ENCODE data around the gene CAT. TPM values are rescaled to one million over a fixed set of nuclear protein-coding genes. Genes with fewer than 3 reads are reported as not detected.
"Not testable (repeated sequence)": the region's sequence is repeated elsewhere in the genome, so short reads cannot be mapped to it uniquely, and the experiment has no call there.

CAT gene
- polyA plus RNA-seq, 3 donors, result 122 to 432 (median 429) TPM

DNA sequence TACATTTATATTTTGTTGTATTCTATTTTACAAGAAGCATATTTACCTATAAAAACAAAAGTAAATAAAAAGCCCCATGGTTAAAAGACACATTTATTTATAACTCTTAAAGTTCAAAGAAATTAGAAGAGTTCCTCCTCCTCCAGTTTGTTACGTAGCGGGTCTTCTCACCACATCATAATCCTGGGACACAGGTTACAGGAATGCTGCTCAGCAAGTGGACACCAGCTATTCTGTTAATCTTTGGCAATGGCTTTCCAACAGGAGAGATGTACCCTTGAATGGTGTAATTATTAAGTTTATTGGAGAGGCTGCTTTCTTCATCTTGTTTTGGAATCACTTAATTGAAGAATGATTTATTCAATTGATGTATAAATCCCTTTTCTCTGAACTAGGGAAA is 19.6 kb upstream of the CAT start:
- TF ChIP-seq, protein P1, sequence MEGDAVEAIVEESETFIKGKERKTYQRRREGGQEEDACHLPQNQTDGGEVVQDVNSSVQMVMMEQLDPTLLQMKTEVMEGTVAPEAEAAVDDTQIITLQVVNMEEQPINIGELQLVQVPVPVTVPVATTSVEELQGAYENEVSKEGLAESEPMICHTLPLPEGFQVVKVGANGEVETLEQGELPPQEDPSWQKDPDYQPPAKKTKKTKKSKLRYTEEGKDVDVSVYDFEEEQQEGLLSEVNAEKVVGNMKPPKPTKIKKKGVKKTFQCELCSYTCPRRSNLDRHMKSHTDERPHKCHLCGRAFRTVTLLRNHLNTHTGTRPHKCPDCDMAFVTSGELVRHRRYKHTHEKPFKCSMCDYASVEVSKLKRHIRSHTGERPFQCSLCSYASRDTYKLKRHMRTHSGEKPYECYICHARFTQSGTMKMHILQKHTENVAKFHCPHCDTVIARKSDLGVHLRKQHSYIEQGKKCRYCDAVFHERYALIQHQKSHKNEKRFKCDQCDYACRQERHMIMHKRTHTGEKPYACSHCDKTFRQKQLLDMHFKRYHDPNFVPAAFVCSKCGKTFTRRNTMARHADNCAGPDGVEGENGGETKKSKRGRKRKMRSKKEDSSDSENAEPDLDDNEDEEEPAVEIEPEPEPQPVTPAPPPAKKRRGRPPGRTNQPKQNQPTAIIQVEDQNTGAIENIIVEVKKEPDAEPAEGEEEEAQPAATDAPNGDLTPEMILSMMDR (IDR thresholded peaks at IDR 0.05), result no peak
- no peaks in the 10 kb centered on the region for H4K20me1 ChIP-seq (ENCODE audit: insufficient read depth, low read length)
- H3K36me3 ChIP-seq (replicated peaks in 1 of 2; ENCODE audit: control insufficient read depth in 1 of 2, insufficient read depth in 2 of 2, low read length in 2 of 2), result no peaks in the 10 kb centered on the region
- intact Hi-C loops (cut with micrococcal nuclease), result no loop called here
- no peak overlapping the region for H3K4me3 ChIP-seq (replicated peaks in 1 of 3; ENCODE audit: low read depth in 2 of 3, low read length in 3 of 3)
- peaks cover 0 to 3% (median 0%) of the 10 kb centered on the region in 7 donors for H3K9me3 Mint-ChIP-seq
- no peak overlapping the region for H3K4me3 Mint-ChIP-seq
- H2AFZ ChIP-seq (ENCODE audit: insufficient read depth, low read depth, low read length, poor library complexity, severe bottlenecking), result no peak overlapping the region
- H3K27ac ChIP-seq (ENCODE audit: low read depth in 1 of 2, low read length in 2 of 2), result no peak overlapping the region
- peak overlapping the region in 2 of 7 donors; percentile 2 to 12 for H3K27ac Mint-ChIP-seq
- H3K27me3 ChIP-seq (ENCODE audit: control insufficient read depth in 2 of 2, insufficient read depth in 2 of 2, low read length in 2 of 2), result no peaks in the 10 kb centered on the region
- peaks cover 75 to 85% of the 10 kb centered on the region in 2 donors for H3K4me1 ChIP-seq (ENCODE audit: control insufficient read depth in 1 of 2, insufficient read depth in 2 of 2, low read length in 2 of 2)
- WGBS (ENCODE audit: insufficient coverage), result no CpG with 5 or more reads among the region's 2 CpGs
- no peaks in the 10 kb centered on the region for H3K27me3 Mint-ChIP-seq (ENCODE audit: low read depth in 3 of 3)
- H3K36me3 Mint-ChIP-seq, result no peaks in the 10 kb centered on the region
- no peaks in the 10 kb centered on the region for H3K79me2 ChIP-seq (ENCODE audit: insufficient read depth, low read length)
- H3K9me3 ChIP-seq (replicated peaks in 1 of 2; ENCODE audit: control insufficient read depth in 1 of 2, insufficient read depth in 1 of 2, low read length in 2 of 2), result no peaks in the 10 kb centered on the region
- H3K4me1 Mint-ChIP-seq, result peaks cover 73% of the 10 kb centered on the region
- no peak overlapping the region for H3K4me2 ChIP-seq (replicated peaks; ENCODE audit: extremely low read depth, low read length, poor library complexity, severe bottlenecking)
- no peak overlapping the region for H3K9ac ChIP-seq (ENCODE audit: insufficient read depth, low read length, poor library complexity, severe bottlenecking)
- DNase-seq, result no peak

DNA sequence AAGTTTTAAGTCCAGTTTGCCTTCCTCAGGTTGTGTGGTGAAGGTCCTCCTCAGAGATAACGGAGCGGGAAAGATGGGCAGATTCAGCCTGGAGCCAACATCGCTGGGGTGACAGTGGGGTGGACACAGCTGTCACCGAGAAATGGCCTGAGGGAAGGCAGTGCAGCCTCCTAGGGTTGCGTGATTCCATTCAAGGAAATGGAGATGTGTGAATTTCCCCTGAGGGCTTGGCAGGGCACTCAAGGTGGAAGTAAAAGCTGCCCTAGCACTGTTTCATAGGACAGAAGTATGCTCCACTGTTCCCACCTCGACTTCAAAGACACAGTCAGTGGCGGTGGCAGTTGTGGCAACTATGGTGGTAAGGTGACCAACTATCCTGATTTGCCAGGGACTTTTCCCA is 15.4 kb upstream of the CAT start:
- Histone ChIP-seq H3K27ac (ENCODE audit: low read depth in 1 of 2, low read length in 2 of 2) (peak overlapping the region in 1 of 2 donors; percentile 58), H3K9ac (ENCODE audit: insufficient read depth, low read length, poor library complexity, severe bottlenecking) (no peak overlapping the region), H3K36me3 (replicated peaks in 1 of 2; ENCODE audit: control insufficient read depth in 1 of 2, insufficient read depth in 2 of 2, low read length in 2 of 2) (no peaks in the 10 kb centered on the region), H3K79me2 (ENCODE audit: insufficient read depth, low read length) (no peaks in the 10 kb centered on the region), H3K27me3 (ENCODE audit: control insufficient read depth in 2 of 2, insufficient read depth in 2 of 2, low read length in 2 of 2) (no peaks in the 10 kb centered on the region), H3K4me2 (replicated peaks; ENCODE audit: extremely low read depth, low read length, poor library complexity, severe bottlenecking) (no peak overlapping the region), H4K20me1 (ENCODE audit: insufficient read depth, low read length) (no peaks in the 10 kb centered on the region), H3K9me3 (replicated peaks in 1 of 2; ENCODE audit: control insufficient read depth in 1 of 2, insufficient read depth in 1 of 2, low read length in 2 of 2) (no peaks in the 10 kb centered on the region), H3K4me3 (replicated peaks in 1 of 3; ENCODE audit: low read depth in 2 of 3, low read length in 3 of 3) (no peak overlapping the region), H3K4me1 (ENCODE audit: control insufficient read depth in 1 of 2, insufficient read depth in 2 of 2, low read length in 2 of 2) (peaks cover 83 to 93% of the 10 kb centered on the region in 2 donors), H2AFZ (ENCODE audit: insufficient read depth, low read depth, low read length, poor library complexity, severe bottlenecking) (no peak overlapping the region)
- 75% methylated on average over 4 of the region's 7 CpGs for WGBS (ENCODE audit: insufficient coverage)
- intact Hi-C loops (cut with micrococcal nuclease), result no loop called here
- Mint-ChIP-seq H3K9me3 (peaks cover 0 to 3% (median 0%) of the 10 kb centered on the region in 7 donors), H3K4me3 (no peak overlapping the region), H3K27me3 (ENCODE audit: low read depth in 3 of 3) (no peaks in the 10 kb centered on the region), H3K27ac (peak overlapping the region in 5 of 7 donors; percentile 30 to 75 (median 35)), H3K4me1 (peaks cover 81% of the 10 kb centered on the region), H3K36me3 (no peaks in the 10 kb centered on the region)
- peak in 2 of 3 donors; percentile 34 to 74 for DNase-seq
- TF ChIP-seq, protein P1 (IDR thresholded peaks at IDR 0.05), result no peak

DNA sequence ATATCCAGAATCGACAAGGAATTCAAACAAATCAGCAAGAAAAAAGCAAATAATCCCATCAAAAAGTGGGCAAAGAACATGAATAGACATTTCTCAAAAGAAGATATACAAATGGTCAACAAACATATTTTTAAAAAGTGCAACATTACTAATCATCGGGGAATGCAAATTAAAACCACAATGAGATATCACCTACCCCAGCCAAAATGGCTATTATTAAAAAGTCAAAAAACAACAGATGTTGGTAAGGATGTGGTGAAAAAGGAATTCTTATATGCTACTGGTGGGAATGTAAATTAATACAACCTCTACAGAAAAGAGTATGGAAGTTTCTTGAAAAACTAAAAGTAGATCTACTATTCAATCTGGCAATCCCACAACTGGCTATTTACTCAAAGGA is 13.9 kb upstream of the CAT start:
- Histone ChIP-seq H3K27ac (ENCODE audit: low read depth in 1 of 2, low read length in 2 of 2) (peak overlapping the region in 1 of 2 donors; percentile 68), H3K4me1 (ENCODE audit: control insufficient read depth in 1 of 2, insufficient read depth in 2 of 2, low read length in 2 of 2) (peaks cover 82 to 94% of the 10 kb centered on the region in 2 donors)
- H3K79me2 ChIP-seq (ENCODE audit: insufficient read depth, low read length); H3K4me3 ChIP-seq (replicated peaks in 1 of 3; ENCODE audit: low read depth in 2 of 3, low read length in 3 of 3); H2AFZ ChIP-seq (ENCODE audit: insufficient read depth, low read depth, low read length, poor library complexity, severe bottlenecking); H3K9ac ChIP-seq (ENCODE audit: insufficient read depth, low read length, poor library complexity, severe bottlenecking); H3K27me3 Mint-ChIP-seq (ENCODE audit: low read depth in 3 of 3); intact Hi-C loops (cut with micrococcal nuclease); DNase-seq; H3K36me3 ChIP-seq (replicated peaks in 1 of 2; ENCODE audit: control insufficient read depth in 1 of 2, insufficient read depth in 2 of 2, low read length in 2 of 2); H3K9me3 Mint-ChIP-seq; H3K36me3 Mint-ChIP-seq; H3K4me2 ChIP-seq (replicated peaks; ENCODE audit: extremely low read depth, low read length, poor library complexity, severe bottlenecking); H3K27me3 ChIP-seq (ENCODE audit: control insufficient read depth in 2 of 2, insufficient read depth in 2 of 2, low read length in 2 of 2); H4K20me1 ChIP-seq (ENCODE audit: insufficient read depth, low read length); H3K4me3 Mint-ChIP-seq; H3K9me3 ChIP-seq (replicated peaks in 1 of 2; ENCODE audit: control insufficient read depth in 1 of 2, insufficient read depth in 1 of 2, low read length in 2 of 2): not testable (repeated sequence)
- no CpG with 5 or more reads among the region's 2 CpGs for WGBS (ENCODE audit: insufficient coverage)
- H3K27ac Mint-ChIP-seq, result peak overlapping the region in 4 of 7 donors; percentile 62 to 78 (median 68)
- peaks cover 78% of the 10 kb centered on the region for H3K4me1 Mint-ChIP-seq
